NAMALWA (cell line): Measurements from ENCODE around the gene DNAJB2.
A peak's percentile ranks its signal among the peaks of the same experiment; 100 is the strongest.
"Not testable (repeated sequence)": the region's sequence is repeated elsewhere in the genome, so short reads cannot be mapped to it uniquely, and the experiment has no call there.

ENCODE experiments used
- DNase-seq: peaks from one replicate; pipeline ENCODE4 v3.0.0-alpha.2; 2015; ENCODE audit warnings: low spot score

Gene DNAJB2

GRCh38 chr2:219285373-219285735 is 6.2 kb downstream of the DNAJB2 start:
- DNase-seq = no peak

DNA sequence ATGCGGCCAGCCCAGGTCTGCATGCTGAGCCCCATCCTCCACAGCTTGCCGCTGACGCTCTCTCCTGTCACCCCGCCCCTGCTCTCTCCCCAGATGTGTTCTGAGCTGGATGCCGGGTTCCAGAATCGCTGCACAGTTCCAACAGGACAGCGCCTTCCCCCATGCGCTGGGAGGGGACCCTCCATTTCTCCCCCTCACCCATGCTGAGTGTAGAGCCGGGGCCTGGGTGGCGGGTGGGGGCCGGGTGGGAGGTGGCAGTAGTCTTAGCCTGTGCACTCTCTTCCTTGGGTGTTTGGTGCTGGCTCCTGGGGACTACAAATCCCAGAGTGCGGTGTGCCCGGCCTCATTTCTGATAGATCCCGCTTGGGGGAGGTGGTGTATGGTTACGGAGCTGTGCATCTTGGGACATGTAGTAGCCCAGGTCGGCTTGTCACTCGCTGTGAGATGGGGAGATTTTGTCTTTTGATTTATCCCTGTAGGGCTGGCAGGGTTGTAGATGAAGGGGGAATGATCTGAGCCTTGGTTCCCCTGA is 6.8 kb downstream of the DNAJB2 start:
- DNase-seq = no peak

GRCh38 chr2:219286436-219287115 is 7.4 kb downstream of the DNAJB2 start:
- DNase-seq = no peak

GRCh38 chr2:219287116-219287440 is 7.9 kb downstream of the DNAJB2 start:
- not testable (repeated sequence) for DNase-seq

DNA sequence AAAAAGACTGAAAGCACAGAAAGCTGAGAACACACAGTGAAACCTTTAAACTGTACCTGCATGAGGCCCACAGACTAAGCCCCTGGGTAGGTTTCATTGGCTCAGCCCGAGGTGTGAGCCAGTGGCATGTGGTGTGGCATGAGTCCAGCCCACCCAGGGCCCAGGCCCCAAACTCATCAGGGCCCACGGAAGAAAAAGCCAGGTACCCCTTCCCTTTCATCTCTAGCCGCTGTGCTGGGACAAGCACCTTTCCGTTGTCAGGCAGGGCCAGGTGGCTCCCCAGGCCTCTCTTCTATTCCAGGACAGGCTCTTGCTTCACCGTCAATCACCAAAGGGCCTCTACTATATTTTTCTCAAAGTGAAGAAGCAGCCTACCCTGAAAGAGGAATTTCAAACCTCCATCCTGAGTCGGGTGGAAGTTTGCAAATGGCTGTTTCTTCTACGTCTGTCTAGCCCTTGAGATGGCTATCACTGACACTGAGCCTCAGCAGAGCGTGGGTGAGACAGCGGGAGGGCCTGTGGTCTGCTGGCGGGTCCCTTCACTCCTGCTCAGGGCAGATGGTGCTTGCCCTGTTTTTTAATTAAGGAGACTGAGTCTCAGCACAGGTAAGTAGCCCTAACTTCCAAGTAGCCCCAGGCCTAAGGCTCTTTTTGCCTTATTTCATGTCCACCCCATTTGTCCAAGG is 8.6 kb downstream of the DNAJB2 start:
- no peak for DNase-seq

DNA sequence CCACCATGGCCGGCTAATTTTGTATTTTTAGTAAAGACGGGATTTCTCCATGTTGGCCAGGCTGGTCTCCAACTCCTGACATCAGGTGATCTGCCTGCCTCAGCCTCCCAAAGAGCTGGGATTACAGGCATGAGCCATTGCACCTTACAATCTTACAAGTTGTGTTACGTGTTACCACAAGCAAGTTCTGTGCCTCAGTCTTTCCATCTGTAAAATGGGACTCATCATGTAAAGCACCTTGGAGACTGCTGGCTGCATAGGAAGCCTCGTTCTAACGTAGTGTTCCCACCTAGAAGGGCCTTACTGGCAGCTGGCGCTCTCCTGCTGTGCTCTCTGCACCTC is 10.0 kb downstream of the DNAJB2 start:
- DNase-seq = no peak

GRCh38 chr2:219289537-219290361 is 10.6 kb downstream of the DNAJB2 start:
- DNase-seq = no peak

- no peak for DNase-seq
These were observed 11.4 kb downstream of the DNAJB2 start for GRCh38 chr2:219290381-219291171.

DNA sequence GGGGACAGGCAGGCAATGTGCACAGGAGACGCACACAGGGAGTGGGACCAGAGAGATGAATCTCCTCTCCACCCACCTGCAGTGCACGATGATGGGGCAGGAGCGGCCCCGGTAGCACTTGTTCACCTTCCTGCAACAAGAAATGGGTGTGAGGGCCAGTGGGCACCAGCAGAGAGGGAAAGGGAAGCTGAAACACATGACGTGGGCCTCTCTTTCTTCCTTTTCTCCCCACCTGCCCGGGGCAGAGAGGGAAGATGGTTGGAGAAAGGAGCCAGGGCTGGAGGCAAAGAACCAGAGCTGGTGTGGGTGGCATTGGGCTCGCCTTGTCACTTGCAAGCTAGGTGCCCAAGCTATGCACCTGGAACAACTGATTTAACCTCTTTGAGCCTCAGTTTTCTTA is 12.2 kb downstream of the DNAJB2 start:
- no peak for DNase-seq

DNA sequence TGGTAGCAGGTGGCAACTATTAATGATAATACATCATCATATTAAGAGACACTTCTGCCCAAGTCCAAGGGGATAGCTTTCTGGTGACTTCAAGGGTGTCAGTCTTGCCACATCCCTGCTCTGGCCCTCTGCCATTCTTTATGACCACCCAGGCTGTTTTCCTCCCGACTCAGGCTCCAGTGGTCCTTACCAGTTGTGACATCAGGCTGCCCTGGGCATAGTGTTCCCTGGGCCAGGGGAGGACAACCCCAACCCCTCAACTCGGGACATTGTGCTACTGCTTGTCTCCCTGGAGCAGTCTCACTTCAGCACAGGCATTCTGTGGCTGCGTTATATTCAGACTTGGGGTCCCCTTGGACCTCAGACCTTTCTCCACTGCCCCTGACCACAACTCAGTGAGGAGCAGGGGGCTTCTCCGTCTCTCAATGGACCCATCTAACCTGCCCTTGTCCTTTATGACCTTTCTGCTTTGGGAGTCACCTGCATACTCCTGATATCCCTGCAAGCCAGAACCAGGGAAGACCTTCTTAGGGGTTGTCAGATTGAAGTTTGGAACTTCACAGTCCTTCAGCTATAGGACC is 12.8 kb downstream of the DNAJB2 start:
- no peak for DNase-seq

DNA sequence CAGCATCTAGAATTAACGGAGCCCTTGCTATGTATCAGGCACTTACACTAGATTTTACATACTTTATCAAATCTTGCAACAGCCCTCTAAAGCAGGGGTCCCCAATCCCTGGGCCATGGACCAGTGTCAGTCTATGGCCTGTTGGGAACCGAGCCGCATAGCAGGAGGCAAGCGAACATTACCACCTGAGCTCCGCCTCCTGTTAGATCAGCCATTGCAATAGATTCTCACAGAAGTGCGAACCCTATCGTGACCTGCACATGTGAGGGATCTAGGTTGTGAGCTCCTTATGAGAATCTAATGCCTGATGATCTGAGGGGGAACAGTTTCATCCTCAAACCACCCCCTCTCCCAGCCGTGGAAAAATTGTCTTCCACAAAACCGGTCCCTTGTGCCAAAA is 13.4 kb downstream of the DNAJB2 start:
- no peak for DNase-seq

DNA sequence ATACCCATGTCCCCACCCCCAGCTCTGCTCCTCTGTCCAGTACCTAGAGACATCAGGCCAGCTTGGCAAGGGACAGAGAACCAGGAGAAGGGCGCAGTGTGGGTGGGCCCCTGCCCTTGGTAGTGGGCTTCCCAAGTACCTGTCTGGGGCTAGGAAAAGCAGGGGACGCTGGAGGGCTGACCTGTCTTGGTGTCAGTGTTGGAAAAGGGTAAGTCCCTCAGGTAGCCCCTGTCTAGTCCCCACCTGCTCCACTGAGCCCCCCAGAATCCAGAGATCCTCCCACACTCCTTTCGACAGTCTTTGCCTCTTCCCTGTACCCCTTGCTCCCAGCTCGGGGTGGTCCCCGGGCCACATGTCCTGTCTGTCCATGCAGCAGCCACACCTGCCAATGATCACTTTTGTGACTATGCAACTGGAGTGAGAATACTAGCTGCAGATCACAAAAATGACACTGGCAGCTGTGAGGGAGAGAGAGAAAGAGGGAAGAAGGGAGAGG is 14.6 kb downstream of the DNAJB2 start:
- no peak for DNase-seq

DNA sequence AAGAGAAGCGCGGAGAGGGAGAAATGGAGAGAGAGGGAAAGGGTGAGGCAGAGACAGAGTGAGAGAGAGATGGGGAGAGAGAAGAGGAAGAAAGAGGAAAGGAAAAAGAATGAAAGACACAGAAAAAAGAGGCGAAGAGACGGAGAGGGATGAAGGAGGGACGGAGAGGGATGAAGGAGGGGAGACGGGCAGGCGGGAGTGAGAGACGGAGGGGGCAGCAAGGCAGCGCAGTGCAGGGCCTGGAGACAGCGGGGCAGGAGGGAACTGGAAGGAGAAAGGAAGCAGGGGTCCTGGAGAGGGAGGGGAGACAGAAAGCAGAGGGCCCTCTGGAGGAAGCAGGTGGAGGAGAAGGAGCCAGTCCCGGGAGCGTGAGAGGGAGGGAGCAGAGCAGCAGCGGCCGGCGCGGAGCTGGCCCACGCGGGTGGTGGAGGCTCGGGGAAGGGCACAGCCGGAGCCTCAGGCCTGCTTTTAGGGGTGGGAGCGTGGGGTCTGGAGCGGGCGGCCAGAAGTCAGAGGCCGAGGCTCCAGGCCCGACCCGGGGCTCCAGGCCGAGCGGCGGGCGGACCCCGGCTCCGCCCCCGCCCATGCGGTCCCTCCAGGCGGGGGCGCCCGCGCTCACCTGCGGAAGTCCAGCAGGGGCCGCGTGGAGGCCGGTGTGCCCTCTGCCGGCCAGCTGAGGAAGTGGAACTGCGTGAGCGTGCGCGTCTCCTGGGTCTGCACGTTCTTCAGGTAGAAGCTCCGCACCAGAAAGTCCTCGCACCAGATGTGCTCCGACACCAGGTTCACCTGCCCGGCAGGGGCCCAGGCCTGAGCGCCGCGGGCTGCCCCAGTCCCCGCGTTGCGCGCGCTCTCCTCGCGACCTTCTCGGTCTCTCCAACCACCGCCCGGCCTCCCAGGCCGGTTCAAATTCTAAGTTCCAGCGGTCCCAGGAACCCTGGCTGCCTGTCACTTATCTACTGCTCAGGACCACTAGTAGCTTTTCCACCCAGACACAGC is 15.5 kb downstream of the DNAJB2 start:
- DNase-seq = peak; percentile 90

DNA sequence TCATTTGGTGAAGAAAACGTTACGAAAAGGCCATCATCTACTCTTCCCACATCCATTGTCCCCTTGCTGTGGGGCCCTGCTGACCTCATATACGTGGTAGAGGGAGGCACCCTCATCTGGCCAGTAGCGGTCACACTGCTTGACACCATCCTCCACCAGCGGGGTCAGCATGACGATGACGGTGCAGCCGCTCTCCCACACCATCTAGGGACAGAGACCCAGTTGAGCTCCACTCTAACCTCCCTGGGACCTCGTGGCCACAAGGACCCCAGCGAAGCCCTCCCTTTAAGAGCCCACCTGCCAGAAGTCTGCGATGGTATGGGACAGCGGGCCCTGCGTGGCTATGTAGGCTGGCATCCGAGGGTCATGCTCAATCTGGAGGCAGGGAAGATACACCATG is 17.0 kb downstream of the DNAJB2 start:
- DNase-seq = no peak

GRCh38 chr2:219296631-219297391 is 17.6 kb downstream of the DNAJB2 start:
- DNase-seq = no peak

- DNase-seq = peak; percentile 34
These were observed 18.7 kb downstream of the DNAJB2 start for GRCh38 chr2:219297766-219298456.

DNA sequence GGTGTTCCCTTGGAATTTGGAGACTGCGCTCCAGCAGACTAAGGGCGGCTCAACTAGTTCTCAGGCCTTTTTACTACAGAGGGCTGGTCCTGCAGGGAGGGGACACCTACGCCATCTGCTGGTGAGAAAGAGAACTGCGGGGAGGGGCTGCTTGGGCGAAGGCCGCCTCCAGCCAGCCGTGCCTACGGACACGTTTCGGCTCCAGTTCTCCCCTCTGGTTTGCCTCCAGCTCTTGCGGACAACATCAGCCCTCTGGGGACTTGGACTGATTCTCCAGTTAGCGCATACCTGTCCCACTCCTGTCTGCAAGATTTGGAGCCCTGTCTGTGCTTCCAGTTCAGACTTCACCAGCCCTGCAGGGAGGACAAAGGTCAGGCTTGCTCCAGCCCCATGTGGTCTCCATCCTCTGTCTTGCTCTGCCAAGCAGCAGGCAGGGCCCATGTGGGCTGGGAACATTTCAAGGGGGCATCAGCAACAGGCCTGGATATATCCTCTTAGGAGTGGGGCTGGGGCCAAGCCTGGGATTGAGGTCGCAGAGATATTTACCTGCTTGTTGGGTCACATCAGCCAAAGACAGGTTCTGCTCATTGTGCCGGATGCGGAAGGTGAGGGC is 19.7 kb downstream of the DNAJB2 start:
- DNase-seq = peak; percentile 85

GRCh38 chr2:219299372-219299760 is 20.2 kb downstream of the DNAJB2 start:
- no peak for DNase-seq

GRCh38 chr2:219300022-219300421 is 20.9 kb downstream of the DNAJB2 start:
- DNase-seq = no peak
